Glomerular visceral epithelial cell (primary cell): ENCODE measurements around the gene DENND5A.
"Not testable (repeated sequence)": the region's sequence is repeated elsewhere in the genome, so short reads cannot be mapped to it uniquely, and the experiment has no call there.

Experiments
- DNase-seq: peaks from one replicate; pipeline ENCODE4 v3.0.0-alpha.2; 2016; ENCODE audit errors: extremely low spot score

The DENND5A gene

GRCh38 chr11:9210922-9211320 lies 54.2 kb downstream of the DENND5A start:
- no peak for DNase-seq

GRCh38 chr11:9210224-9210921 lies 54.8 kb downstream of the DENND5A start:
- no peak for DNase-seq

GRCh38 chr11:9209604-9210003 lies 55.5 kb downstream of the DENND5A start:
- DNase-seq = not testable (repeated sequence)

GRCh38 chr11:9208726-9209501 lies 56.2 kb downstream of the DENND5A start:
- no peak for DNase-seq

- no peak for DNase-seq
Measured at GRCh38 chr11:9207229-9207628, 57.9 kb downstream of the DENND5A start.

GRCh38 chr11:9206496-9206895 lies 58.7 kb downstream of the DENND5A start:
- DNase-seq = peak; percentile 56

GRCh38 chr11:9203691-9204311 lies 61.3 kb downstream of the DENND5A start:
- DNase-seq = no peak

- no peak for DNase-seq
Measured at GRCh38 chr11:9201372-9202162, 63.6 kb downstream of the DENND5A start.

GRCh38 chr11:9200471-9200870 lies 64.7 kb downstream of the DENND5A start:
- DNase-seq = no peak

GRCh38 chr11:9193316-9193715 lies 71.8 kb downstream of the DENND5A start:
- no peak for DNase-seq

- DNase-seq = no peak
Measured at GRCh38 chr11:9192561-9192960, 72.6 kb downstream of the DENND5A start.

- DNase-seq = not testable (repeated sequence)
Measured at GRCh38 chr11:9190326-9191016, 74.7 kb downstream of the DENND5A start.

GRCh38 chr11:9188860-9189259 lies 76.3 kb downstream of the DENND5A start:
- DNase-seq = not testable (repeated sequence)

- DNase-seq = no peak
Measured at GRCh38 chr11:9187616-9188015, 77.5 kb downstream of the DENND5A start.

GRCh38 chr11:9184516-9184915 lies 80.6 kb downstream of the DENND5A start:
- no peak for DNase-seq

- DNase-seq = no peak
Measured at GRCh38 chr11:9182180-9182871, 82.8 kb downstream of the DENND5A start.

GRCh38 chr11:9180784-9181183 lies 84.4 kb downstream of the DENND5A start:
- DNase-seq = peak; percentile 63

GRCh38 chr11:9179141-9179540 lies 86.0 kb downstream of the DENND5A start:
- no peak for DNase-seq

- DNase-seq = no peak
Measured at GRCh38 chr11:9178716-9179115, 86.4 kb downstream of the DENND5A start.

GRCh38 chr11:9177438-9178091 lies 87.6 kb downstream of the DENND5A start:
- DNase-seq = no peak
